Testis (tissue), 3 donors: ENCODE results near the gene LRRC3B. TPM values are rescaled to one million over a fixed set of nuclear protein-coding genes. Genes with fewer than 3 reads are reported as not detected.

Experiments used
- DNase-seq: peaks from one replicate; pipeline ENCODE4 v3.0.0-alpha.2; 2019
- H3K27ac ChIP-seq, 2 donors: fragments of 200-600 bp; sonication (generic); one replicate each; pipeline ENCODE4 v1.5.1; 2019
- H3K27me3 ChIP-seq: fragments of 200-600 bp; sonication (generic); one replicate; pipeline ENCODE4 v1.5.1; 2019
- H3K36me3 ChIP-seq: fragments of 200-600 bp; sonication (generic); one replicate; pipeline ENCODE4 v1.5.1; 2017; ENCODE audit warnings: low read depth; ENCODE audit errors: missing control alignments
- H3K4me1 ChIP-seq: fragments of 200-600 bp; sonication (generic); one replicate; pipeline ENCODE4 v1.5.1; 2019
- H3K4me3 ChIP-seq, 2 donors: fragments of 200-600 bp; sonication (generic); one replicate each; pipeline ENCODE4 v1.5.1; 2017 to 2019
- H3K9me3 ChIP-seq: fragments of 200-600 bp; sonication (generic); one replicate; pipeline ENCODE4 v1.5.1; 2017
- CTCF ChIP-seq, 3 experiments: fragments of 450-650 bp in 2 of 3; fragments of 200-600 bp in 1 of 3; sonication (generic) in 1 of 3; IDR thresholded peaks; one replicate each; pipeline ENCODE4 v1.5.1; 2016 to 2019; ENCODE audit warnings: antibody characterized with exemption in 3 of 3, mild to moderate bottlenecking in 2 of 3, moderate library complexity in 1 of 3
- POLR2A ChIP-seq: fragments of 450-650 bp; IDR thresholded peaks from one replicate; pipeline ENCODE4 v1.6.1; 2017; ENCODE audit warnings: antibody characterized with exemption, mild to moderate bottlenecking, moderate library complexity
- WGBS, 2 donors: methylation state at CpG; one replicate each; pipeline ENCODE4 v1.1.5; 2018; 5-methylcytosine and 5-hydroxymethylcytosine counted together
- intact Hi-C: fragments of 100-400 bp; cut with DNase I; formaldehyde crosslinking; loops from one replicate; pipeline ENCODE4 v1.15.1; 2023; ENCODE audit warnings: low total_unique reads
- polyA plus RNA-seq: library from polyadenylated mRNA; stranded (reverse); fragments of 350-450 nt; fragmentation: Illumina TruSeq; extraction: RNeasy Lipid Tissue Mini Kit (QIAGEN cat#74804); gene quantifications from one replicate; pipeline ENCODE4 v1.2.3, GENCODE V29; 2014; ENCODE audit warnings: low read depth, low replicate concordance; ENCODE audit not compliant: insufficient read depth
- total RNA-seq, 2 donors: library from RNA; depleted of rRNA; stranded (reverse); fragments of >200 nt; gene quantifications; one replicate each; pipeline ENCODE4 v1.2.3, GENCODE V29; 2016

Gene LRRC3B
- total and polyA plus RNA-seq, 3 donors from 2014 or later = 6.1 to 24.2 (median 6.3) TPM

- TF ChIP-seq POLR2A (no peak), CTCF (IDR thresholded peaks at IDR 0.05) (no peak)
- Histone ChIP-seq H3K9me3 (no peaks in the 10 kb centered on the region), H3K27ac (no peak overlapping the region), H3K36me3 (no peaks in the 10 kb centered on the region), H3K27me3 (no peaks in the 10 kb centered on the region), H3K4me3 (no peak overlapping the region), H3K4me1 (no peaks in the 10 kb centered on the region)
- no peak for DNase-seq
- intact Hi-C loops = no loop called here
- WGBS, 2 donors = 51% methylated on average over 5 of the region's 5 CpGs
Observed at GRCh38 chr3:26652164-26652563, 29.6 kb downstream of the LRRC3B start.

- Histone ChIP-seq H3K27me3 (no peaks in the 10 kb centered on the region), H3K9me3 (no peaks in the 10 kb centered on the region), H3K27ac (no peak overlapping the region), H3K4me3 (no peak overlapping the region), H3K4me1 (no peaks in the 10 kb centered on the region), H3K36me3 (no peaks in the 10 kb centered on the region)
- no peak for TF ChIP-seq CTCF (IDR thresholded peaks at IDR 0.05)
- TF ChIP-seq POLR2A = no peak
- 94% methylated on average over 1 of the region's 1 CpG for WGBS, 2 donors
- intact Hi-C loops = no loop called here
- no peak for DNase-seq
Observed at GRCh38 chr3:26653811-26654425, 31.3 kb downstream of the LRRC3B start.

GRCh38 chr3:26655231-26655630, 32.7 kb downstream of the LRRC3B start:
- H3K36me3 ChIP-seq = no peaks in the 10 kb centered on the region
- no peak for DNase-seq
- 77 to 85% methylated on average over 2 of the region's 2 CpGs for WGBS, 2 donors
- H3K4me1 ChIP-seq = no peaks in the 10 kb centered on the region
- H3K4me3 ChIP-seq = no peak overlapping the region
- H3K27ac ChIP-seq = no peak overlapping the region
- H3K27me3 ChIP-seq = no peaks in the 10 kb centered on the region
- TF ChIP-seq POLR2A = no peak
- TF ChIP-seq CTCF (IDR thresholded peaks at IDR 0.05) = no peak
- no peaks in the 10 kb centered on the region for H3K9me3 ChIP-seq
- intact Hi-C loops = no loop called here

- DNase-seq = no peak
- Histone ChIP-seq H3K36me3 (no peaks in the 10 kb centered on the region), H3K27me3 (no peaks in the 10 kb centered on the region), H3K4me3 (no peak overlapping the region), H3K4me1 (no peaks in the 10 kb centered on the region), H3K27ac (no peak overlapping the region), H3K9me3 (no peaks in the 10 kb centered on the region)
- 89 to 93% methylated on average over 6 of the region's 6 CpGs for WGBS, 2 donors
- TF ChIP-seq CTCF (IDR thresholded peaks at IDR 0.05) = peak in 1 of 3 experiments; percentile 15
- TF ChIP-seq POLR2A = no peak
- intact Hi-C loops = no loop called here
Observed at GRCh38 chr3:26657348-26657976, 34.9 kb downstream of the LRRC3B start.

- TF ChIP-seq CTCF (IDR thresholded peaks at IDR 0.05) = no peak
- no peak for TF ChIP-seq POLR2A
- H3K4me3 ChIP-seq = no peak overlapping the region
- H3K27ac ChIP-seq = no peak overlapping the region
- DNase-seq = no peak
- H3K9me3 ChIP-seq = no peaks in the 10 kb centered on the region
- H3K4me1 ChIP-seq = no peaks in the 10 kb centered on the region
- H3K27me3 ChIP-seq = no peaks in the 10 kb centered on the region
- no peaks in the 10 kb centered on the region for H3K36me3 ChIP-seq
- 71 to 80% methylated on average over 3 of the region's 3 CpGs for WGBS, 2 donors
- intact Hi-C loops = no loop called here
Observed at GRCh38 chr3:26668171-26668570, 45.6 kb downstream of the LRRC3B start.
